HG03558 (cell line): ENCODE results near the gene MAML3.

ENCODE experiments used
- ATAC-seq: cut with Tn5 transposase; IDR thresholded peaks from one replicate; pipeline ENCODE4 v1.9.1; 2021; ENCODE audit warnings: moderate number of reproducible peaks; ENCODE audit not compliant: unreplicated experiment; ENCODE audit errors: extremely low read depth

Gene MAML3

DNA sequence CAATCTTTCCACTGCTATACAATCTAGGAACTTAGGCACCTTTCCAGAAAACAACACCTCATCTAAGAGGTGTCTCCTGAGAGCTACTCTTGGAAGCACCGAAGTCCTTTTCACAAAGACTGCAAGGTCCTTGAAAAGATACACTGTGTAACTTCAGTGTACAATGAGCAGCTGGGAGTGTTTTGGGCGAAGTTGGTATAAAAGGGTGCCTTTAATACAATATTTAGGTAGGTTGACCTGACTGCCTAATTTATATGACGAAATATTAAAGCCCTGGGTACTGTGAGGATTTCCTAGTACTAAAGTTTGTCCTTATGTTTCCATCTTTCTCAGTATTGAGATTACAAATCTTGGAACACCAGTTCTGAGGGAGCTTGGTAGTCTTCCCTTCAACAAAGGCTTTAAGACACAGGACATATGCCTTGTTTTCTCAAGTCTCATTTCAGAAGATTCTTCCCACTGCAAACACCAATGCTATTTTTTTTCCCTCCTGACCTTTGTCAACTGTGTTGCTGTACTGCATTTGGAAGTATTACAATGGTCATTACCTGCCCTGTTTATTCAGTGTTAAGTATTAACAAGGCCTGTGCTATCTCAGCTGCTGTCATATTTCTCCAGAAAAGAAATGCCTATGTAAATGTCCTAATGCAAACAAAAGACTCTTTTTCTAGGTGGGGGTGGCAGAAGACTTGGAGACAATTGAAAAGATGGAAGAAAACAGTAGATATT, 134.2 kb downstream of the MAML3 start:
- ATAC-seq = no peak

DNA sequence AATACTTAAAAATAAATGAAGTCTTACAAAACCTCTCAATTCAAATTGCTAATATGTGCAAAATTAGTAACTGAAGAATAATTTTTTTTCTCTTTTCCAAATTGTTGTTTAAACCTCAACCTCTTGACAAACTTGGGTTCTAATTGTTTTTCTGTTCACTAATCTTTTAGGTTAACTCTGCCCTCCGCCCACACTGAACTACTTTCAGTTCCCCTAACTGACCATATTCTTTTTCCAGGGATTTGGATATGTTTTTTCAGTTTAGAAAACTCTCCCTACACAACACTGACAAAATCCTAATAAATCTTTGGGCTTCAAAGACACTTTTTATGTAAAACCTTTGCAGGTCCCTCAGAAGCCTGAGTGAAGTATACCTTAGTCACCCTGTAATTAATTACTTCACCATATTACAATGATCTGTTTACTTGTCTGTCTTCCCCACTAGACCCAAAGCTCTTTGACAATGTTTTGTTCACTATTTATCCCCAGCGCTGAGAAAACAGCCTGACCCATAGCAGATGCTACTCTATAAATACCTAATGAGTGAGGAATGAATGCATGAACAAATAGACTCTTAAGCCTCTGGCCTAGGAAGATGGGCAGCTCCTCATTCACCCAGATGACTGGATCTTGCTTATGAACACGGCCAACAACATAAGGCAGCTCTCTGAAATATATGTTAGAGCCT, 134.9 kb downstream of the MAML3 start:
- ATAC-seq = no peak

DNA sequence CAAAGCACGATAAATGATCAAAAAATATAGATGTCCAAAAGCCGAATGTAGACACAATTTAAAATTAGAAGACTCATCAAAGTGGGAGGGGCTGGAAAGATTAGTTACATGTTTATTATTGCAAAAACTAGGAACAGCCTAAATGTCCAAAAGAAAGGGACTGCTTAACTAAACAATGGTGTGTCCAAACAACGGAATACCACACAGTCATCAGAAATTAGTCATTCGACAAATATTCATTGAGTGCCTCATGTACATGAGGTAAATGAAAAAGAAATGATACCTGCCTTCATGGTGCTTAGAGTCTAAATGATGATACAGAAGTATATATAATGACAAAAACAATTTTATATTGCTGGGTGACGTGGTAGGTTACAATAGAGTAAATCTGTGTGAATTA, 139.7 kb downstream of the MAML3 start:
- ATAC-seq = no peak

DNA sequence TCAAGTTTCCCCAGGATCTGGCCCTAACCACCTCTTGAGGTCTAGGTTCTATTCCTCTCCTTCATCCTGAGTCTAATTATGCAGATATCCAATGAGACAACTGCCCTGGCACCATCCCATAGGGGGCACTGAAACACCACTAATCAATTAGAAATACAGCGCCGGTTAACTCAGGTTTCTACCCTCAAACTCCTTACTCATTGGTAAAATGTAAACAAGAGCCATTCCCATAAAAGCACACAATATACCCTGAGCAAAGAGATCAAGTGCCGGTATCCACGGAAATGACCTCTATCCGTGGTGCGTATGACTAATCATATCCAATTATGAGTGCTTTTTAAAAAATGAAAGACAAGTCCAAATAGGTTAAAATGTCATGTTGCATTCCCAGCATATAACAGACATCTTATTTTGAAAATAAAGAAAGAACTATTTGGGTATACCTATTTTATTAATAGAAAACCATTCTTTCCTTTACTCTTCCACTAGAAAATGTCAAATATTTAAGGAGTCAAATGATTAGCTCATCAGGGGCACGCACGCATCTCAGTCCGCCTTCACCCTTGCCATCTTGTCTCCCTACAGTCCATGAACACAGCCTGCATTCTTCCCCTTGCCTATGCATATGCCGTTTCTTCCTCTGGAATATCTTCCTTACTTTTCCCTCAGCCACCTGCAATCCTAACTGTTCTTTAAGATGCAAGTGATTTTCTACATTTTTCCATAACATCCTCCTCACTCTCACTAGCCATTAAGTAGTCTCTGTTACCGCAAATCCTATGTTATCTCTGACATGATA, 141.1 kb downstream of the MAML3 start:
- no peak for ATAC-seq

DNA sequence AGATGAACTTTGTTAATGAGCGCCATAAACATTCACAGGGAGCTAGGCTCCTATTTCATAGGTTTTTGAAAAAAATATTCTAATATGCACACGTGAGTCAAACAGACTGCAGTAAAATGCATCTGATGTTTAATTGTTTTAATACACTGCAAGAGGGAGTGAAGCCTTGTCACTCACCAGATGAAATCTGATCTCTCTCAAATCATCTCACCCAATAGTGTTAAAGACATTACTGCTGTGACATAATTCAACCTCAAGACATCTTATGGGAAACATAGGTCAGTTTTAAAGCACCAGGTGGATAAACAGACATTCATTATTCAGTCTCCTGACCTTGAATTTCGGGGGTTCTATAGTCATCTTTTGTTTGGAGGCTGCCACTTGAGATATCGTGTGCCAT, 148.3 kb downstream of the MAML3 start:
- no peak for ATAC-seq

DNA sequence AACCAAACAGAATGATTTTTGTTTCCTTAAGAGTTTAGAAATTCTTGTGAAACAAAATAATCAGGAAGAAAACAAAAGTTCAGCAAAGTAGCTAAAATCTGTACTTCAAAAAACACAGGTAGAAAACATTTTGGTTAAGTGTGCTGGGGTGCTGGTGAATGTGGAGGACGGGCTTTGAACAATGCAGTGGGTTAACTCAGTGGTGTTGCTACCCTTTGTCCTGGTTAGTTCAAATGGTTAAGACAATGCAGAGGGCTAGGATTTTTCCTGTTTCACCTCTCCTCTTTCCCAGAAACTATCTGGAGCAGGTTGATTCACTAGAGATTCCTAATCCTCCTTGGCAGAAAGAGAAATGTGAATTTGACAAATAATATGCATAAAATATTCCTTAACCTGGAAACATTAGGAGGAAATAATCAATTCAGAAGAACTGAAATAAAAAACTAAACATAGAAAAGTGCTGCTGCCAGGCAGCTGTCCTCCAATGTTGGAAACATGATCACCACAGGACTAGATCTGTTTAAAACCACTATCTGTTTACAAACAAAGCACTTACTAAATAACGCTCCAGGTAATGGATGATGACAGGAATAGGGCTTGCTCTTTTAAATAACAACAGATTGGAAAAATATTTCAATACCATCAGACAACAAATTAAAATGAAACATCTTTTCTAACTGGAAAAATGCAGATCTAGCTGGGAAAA, 148.9 kb downstream of the MAML3 start:
- no peak for ATAC-seq

DNA sequence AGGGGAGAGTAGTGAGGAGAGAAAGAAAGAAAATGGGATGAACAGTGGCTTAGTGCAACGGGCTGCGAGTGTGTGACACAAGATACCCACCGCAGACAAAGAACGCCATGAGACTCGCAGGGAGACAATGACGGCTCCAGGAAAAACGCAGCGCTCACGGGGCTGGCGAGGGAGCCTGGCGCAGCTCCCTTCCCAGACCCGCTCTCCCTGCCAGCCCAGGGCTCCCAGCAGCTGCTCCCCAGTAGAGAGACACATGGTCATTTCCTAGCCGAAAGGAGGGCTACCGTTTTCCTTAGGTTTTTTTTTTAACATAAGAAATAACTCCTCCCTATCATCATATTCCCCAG, 149.5 kb downstream of the MAML3 start:
- ATAC-seq = no peak

DNA sequence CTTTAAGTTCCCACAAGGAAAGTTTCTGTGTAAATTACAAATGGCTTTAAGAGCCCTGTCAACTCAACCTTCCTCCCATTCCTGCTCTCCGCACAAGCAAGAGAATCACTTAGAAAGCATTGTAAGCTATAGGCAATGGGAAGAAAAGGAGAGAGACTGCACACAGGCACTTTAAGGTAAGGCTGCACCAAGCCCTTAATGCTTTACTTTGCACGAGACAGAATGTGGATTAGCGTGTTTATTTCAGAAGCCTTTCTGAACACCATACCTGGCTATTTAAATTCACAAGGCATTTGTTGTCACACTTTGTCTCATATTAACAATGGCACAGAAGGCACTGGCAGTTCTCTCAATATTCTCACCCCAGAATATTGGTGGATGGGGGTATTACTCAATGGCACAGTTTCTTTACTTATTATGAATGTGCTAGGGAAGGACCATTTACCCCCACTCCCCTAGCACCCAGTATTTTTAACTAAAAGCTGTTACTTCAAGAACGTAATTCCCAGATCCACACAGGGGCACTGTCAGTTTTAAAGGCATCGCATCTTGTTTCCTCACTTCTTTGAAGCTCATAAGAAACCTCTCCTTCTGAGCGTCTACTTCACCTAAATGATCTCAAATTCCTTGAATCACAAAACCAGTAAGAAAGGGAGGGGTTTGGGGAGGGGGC, 150.0 kb downstream of the MAML3 start:
- no peak for ATAC-seq

DNA sequence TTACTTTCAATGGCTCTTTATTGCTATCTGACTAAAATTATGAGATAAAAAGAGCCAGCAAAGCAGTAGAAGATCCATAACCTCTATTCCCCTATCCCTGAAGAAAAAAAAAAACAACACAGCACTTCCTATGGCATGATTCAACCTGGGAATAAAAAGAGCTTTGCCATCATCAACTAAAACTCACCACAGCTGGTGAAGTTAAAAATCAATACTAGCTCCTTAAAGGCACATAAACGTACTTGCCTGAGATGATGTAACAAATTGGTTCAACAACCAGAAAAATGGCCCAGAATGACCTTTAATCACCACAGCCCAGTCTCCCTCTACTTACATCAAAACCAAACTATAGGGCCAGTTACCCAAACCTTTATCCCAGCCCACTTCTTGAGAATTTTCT, 153.8 kb downstream of the MAML3 start:
- no peak for ATAC-seq

DNA sequence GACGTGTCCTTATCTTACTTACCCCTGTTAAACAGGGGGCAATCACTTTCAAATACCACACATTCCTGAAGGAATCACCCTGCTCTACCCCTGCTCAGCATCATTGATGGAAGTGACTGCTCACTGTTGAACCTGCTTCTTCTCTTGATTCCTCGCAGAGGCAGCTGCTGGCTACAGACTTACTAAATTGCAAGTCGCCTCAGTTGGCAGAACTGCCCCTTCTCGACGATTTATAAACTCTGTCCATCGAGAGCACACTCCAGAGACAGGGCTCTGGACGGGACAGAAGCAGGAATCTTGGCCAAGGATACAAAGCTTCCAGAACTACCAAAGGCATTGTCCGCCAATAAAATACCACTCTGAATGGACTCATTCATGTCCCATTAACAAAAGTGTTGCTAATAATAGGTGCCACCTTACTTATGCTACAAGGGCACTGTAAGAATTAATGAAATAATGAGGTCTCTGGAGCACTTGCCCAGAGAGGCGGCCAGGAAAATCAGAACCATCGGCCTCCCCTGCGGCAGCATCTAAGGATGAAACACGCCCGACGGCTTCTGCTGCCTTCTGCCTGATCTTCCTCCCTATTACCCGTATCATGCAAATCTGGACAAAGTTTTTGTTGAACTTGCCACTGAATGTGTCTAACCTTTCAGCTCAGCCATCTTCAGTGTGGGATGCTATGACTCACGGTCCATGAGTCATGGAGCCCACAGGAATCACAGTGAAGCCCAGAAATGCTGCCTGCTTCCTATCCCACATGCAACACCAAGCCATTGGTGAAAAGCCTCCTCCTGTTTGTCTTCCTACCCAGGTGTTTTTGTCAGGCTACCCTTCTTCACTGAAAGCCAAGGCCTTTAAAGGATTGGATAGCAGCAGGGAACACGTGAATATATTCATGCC, 164.9 kb downstream of the MAML3 start:
- no peak for ATAC-seq

DNA sequence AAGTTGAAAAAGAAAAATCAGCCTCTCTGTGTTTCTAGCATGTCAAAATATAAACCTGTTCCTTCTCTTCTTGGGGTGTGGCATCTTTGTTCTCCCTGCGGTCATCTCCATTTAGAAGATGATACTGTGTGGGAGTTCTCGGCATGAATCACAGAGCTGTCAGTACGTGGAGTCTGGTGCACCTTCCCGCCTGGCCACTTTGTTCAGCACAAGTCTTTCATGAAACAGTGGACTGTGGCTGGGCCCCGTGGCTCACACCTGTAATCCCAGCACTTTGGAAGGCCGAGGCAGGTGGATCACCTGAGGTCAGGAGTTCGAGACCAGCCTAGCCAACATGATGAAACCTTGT, 166.5 kb downstream of the MAML3 start:
- no peak for ATAC-seq

DNA sequence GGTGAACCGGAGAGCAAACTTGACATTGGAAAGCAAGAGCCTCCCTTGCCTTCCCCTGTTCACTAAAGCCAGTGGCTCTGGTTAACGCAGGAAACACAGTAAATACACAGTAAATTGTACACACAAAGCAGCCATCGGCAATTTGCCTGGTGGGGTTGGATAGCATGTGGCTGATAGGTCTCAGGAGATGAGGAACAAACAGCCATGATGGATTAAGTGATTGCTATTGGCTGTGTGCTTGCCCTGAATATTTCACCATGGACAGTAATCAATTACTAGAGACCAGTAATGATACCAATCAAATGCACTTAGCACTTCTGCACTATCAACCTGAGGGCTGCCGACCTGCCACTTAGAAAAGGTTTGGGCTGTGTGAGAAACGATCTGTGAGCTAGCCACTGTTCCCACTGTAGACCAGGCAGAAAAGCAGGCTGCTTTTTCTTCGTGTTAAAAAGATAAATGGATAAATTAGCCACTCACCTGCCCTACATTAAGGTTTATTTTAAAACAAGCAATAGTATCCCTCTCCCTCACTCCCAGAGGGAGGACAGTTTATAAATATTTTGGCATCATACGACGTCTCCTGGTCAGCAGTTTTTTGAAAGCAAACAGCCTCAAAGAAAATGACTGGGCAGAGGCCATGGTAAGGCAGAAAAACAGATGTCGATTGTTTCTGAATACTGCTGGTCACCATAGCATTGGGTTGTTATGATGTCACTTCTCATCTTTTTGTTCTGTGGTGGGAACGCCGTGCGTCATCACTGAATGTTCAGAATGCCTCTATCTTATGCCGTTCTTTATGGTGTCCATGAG, 167.1 kb downstream of the MAML3 start:
- no peak for ATAC-seq

DNA sequence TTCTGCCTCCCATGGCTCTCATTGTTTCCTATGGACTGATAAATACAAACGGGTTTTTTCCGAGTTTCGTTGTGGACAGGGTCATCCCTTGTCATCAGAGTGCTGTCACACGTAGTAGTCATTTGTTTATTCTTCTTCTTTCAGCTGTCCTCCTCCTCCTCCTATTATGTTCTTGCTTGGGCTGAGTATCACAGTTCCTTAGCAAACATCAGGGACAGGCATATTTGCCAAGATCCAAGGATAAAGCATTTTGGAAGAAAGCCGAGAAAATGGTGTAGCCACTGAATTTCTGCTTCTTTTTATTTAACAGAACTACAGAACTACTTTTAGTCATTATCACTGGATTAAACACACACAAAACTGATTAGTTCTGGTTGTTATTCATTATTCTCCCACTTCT, 167.9 kb downstream of the MAML3 start:
- ATAC-seq = no peak

DNA sequence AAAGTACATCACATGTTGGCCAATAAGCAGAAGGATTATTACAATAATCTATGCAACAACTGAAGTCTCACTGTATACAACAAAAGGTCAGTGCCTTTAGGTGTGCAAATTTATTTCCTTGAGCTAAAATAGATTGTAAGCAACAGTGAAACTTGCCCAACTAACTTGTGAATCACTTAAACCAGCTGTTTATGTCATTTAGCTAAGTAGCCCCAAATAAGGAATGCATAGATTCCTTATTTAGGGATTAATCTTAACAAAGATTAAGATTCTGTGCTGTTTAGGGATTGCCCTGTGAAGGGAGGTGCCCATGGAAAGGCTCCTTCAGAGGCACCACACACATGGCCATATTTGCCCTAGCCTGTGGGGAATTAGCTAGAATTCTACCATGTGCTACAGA, 168.6 kb downstream of the MAML3 start:
- ATAC-seq = no peak

DNA sequence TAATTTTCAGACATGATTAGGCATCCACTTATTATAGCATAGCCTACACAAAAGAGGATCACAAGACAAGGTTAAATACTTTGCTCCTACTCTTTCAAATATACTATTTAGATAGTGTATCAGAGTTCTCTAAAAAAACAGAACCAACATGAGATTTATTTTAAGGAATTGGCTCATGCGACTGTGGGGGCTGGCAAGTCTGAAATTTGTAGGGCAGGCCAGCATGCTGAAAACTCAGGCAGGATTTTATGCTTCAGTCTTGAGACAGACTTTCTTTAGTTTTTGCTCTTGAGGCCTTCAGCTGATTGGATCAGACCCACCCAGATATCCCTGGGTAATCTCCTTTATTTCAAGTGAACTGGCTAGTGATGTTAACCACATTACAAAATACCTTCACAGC, 169.5 kb downstream of the MAML3 start:
- no peak for ATAC-seq

DNA sequence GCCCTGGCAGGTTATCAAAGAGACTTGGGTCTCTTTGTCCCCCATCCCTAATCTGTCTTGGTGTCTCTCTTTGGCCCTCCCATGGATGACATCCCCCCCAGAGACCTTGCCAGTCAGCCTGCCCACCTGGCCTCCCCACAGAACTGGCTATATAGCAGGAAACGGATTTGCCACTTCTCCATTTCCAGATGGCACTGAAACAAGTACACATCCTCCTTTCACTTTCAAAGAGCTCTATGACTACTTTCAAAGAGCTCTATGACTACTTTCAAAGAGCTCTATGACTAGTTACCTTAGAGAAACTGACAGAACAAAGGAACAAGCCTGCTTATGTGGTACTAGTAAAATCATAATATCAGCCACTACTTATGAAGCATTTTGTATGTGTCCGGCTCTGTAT, 175.3 kb downstream of the MAML3 start:
- ATAC-seq = peak; percentile 95

DNA sequence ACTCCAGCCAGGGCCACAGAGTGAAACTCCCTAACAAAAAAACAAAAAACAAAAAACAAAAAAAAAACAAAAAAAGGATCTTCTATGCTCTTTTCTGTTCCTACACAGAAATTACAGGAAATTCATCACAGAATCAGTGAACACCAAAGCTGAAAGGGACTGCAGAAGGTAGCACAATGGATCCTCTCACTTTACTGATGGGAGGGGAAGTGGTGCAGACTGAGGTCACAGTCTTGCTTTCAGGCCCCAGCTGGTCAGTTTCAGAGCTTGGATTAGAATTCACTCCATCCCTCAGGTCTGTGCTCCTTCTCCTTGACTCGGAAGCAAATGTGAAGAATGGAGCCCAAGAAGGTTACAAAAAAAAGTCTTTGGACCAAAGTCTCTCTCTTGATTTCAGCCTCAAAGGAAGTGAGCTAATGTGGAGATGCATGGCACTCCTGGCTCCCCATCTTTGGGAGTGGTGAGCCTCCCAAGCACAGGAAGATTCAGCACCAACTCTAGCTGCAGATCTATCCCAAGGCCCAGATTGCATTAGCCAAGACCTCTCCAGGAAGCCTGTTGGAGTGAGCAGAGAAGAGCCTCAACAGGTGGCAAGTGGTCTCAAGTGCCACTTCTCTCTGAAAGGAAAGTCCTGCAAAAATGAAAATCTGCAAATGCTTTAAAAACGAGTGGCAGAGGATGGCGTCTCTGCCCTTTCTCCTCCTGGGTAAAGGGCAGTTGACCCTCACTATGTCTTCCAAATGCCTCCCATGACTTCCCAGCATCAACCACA, 176.0 kb downstream of the MAML3 start:
- no peak for ATAC-seq

DNA sequence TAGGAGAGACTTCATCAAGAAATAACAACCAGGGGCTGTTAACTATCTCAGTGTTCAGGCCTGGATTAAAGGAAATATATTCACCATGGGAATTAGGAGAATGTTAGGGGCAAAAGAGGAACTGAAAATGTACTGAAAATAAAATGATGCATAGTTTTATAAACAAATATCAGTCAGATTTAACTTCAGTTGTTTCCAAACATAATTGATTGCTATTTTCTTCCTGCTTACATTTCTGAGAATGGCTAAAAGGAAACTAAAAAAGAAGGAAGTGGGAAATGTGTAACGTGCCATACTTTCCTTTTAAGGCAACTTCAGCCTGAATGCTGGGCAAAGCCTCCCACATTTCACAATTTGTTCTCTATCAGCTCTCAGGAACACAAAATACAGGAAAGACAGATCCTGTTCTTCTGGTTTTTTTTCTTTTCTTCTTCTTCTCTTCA, 178.1 kb downstream of the MAML3 start:
- no peak for ATAC-seq
